Kidney epithelial cell (primary cell): ENCODE results near the gene HEG1. TPM values are rescaled to one million over a fixed set of nuclear protein-coding genes. Genes with fewer than 3 reads are reported as not detected.

Experiments
- DNase-seq: peaks from one replicate; pipeline ENCODE4 v3.0.0-alpha.2; 2010; ENCODE audit warnings: low read depth
- H3K27me3 ChIP-seq: 2 replicates; pipeline ENCODE4 v1.6.0; 2011; ENCODE audit warnings: low read length; ENCODE audit not compliant: control insufficient read depth, insufficient read depth
- H3K36me3 ChIP-seq: 2 replicates; pipeline ENCODE4 v1.5.1; 2011; ENCODE audit warnings: low read length; ENCODE audit not compliant: control insufficient read depth, insufficient read depth
- H3K4me3 ChIP-seq: 2 replicates; pipeline ENCODE4 v1.5.1; 2011; ENCODE audit warnings: low read depth, mild to moderate bottlenecking, control low read depth, low read length
- total RNA-seq: library from RNA; depleted of rRNA; stranded (reverse); fragments of >200 nt; gene quantifications from 2 replicates; pipeline ENCODE4 v1.2.3, GENCODE V29; 2015
- TF ChIP-seq, protein P1 (sequence below): IDR thresholded peaks from 2 replicates; pipeline ENCODE4 v1.5.1; 2011; ENCODE audit warnings: mild to moderate bottlenecking, moderate library complexity, low read length, control low read depth, inconsistent platforms; ENCODE audit not compliant: insufficient read depth, poor library complexity, severe bottlenecking

The HEG1 gene
- total RNA-seq, 1 donor from 2014 or later: 17.4 TPM

GRCh38 chr3:125067225-125067624, 11.4 kb upstream of the HEG1 start:
- Histone ChIP-seq H3K27me3 (no peaks in the 10 kb centered on the region), H3K4me3 (no peak overlapping the region), H3K36me3 (no peaks in the 10 kb centered on the region)
- TF ChIP-seq, protein P1, sequence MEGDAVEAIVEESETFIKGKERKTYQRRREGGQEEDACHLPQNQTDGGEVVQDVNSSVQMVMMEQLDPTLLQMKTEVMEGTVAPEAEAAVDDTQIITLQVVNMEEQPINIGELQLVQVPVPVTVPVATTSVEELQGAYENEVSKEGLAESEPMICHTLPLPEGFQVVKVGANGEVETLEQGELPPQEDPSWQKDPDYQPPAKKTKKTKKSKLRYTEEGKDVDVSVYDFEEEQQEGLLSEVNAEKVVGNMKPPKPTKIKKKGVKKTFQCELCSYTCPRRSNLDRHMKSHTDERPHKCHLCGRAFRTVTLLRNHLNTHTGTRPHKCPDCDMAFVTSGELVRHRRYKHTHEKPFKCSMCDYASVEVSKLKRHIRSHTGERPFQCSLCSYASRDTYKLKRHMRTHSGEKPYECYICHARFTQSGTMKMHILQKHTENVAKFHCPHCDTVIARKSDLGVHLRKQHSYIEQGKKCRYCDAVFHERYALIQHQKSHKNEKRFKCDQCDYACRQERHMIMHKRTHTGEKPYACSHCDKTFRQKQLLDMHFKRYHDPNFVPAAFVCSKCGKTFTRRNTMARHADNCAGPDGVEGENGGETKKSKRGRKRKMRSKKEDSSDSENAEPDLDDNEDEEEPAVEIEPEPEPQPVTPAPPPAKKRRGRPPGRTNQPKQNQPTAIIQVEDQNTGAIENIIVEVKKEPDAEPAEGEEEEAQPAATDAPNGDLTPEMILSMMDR: no peak
- no peak for DNase-seq

GRCh38 chr3:125062904-125063618, 7.3 kb upstream of the HEG1 start:
- H3K4me3 ChIP-seq: no peak overlapping the region
- TF ChIP-seq, protein P1: no peak
- H3K36me3 ChIP-seq: no peaks in the 10 kb centered on the region
- no peaks in the 10 kb centered on the region for H3K27me3 ChIP-seq
- DNase-seq: peak; percentile 84

DNA sequence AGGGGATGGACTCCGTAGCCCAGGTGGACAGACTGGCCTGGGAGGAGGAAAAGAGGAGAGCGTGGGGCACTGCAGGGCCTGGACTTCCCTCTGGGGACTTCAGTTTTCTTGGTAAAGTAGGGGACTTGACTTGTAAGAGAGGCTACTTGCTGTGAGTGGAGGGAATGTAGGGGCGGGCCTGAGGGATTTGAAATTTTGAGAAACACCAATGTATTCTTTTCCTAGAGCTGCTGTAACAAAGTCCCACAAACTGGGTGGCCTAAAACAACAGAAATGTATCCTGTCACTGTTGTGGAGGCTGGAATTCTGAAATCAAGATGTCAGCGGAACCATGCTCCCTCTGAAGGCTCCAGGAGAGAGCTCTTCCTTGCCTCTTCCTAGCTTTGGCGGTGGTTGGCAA, 5.8 kb upstream of the HEG1 start:
- Histone ChIP-seq H3K27me3 (no peaks in the 10 kb centered on the region), H3K4me3 (no peak overlapping the region), H3K36me3 (no peaks in the 10 kb centered on the region)
- DNase-seq: no peak
- TF ChIP-seq, protein P1: no peak

DNA sequence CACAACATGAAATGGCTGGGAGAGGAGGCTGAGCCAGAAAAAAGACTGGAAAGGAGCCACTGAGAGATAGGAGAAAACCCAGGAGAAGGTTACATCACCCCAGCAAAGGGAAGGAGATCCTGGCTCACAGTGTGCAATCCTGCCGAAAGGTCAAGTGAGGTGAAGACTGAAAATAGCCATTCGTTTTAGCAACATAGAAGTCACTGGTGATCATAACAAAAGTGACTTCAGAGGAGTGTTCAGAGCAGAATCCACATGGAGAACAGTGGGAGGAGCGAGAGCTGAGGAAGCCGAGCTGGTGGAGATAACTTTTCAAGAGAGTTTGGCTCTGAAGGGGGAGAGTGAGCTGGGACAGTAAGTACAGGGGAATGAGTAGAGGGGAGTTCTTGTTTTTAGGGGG, 5.4 kb upstream of the HEG1 start:
- Histone ChIP-seq H3K36me3 (no peaks in the 10 kb centered on the region), H3K4me3 (no peak overlapping the region), H3K27me3 (no peaks in the 10 kb centered on the region)
- no peak for DNase-seq
- TF ChIP-seq, protein P1: no peak

DNA sequence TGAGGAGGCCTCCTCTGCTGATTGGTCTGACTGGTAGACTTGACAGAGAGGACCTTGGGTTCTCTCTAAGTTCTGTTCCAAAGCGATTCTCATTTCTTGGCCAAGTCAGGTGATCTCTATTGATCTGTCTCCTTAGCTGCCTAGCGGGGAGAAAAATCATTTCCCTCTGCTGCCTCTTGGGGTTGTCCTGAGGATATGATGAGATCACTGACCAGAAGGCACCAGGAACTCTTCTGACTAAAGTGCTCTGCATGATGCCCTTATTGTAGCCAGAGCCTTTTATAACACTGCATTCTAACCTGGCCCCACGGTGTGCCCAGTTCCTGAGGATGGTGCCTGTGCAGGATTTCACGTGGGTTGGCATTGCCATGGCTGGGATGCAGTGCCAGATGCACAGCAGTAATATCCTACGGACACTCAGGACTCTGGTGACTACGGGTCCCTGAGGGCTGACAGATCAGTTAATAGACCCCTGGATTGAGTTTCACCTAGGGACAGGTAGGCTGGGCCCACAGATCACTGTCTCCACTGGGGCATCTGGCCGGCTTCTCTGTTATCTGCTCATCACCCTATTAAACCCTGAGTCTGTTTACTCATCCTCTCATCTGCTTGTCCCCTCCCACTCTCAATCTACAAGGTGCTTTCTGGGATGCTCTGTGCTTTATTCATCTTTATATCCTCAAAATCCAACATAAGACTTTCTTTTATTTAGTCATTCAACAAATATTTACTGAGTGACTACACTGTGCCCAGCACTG, 3.9 kb upstream of the HEG1 start:
- no peak for DNase-seq
- Histone ChIP-seq H3K4me3 (no peak overlapping the region), H3K36me3 (no peaks in the 10 kb centered on the region), H3K27me3 (no peaks in the 10 kb centered on the region)
- TF ChIP-seq, protein P1: no peak
